ENCODE measurements around the gene ACSF2. TPM values are rescaled to one million over a fixed set of nuclear protein-coding genes. Genes with fewer than 3 reads are reported as not detected.

The ACSF2 gene
- total RNA-seq, 1 experiment from 2014 or later, result 17.2 TPM

DNA sequence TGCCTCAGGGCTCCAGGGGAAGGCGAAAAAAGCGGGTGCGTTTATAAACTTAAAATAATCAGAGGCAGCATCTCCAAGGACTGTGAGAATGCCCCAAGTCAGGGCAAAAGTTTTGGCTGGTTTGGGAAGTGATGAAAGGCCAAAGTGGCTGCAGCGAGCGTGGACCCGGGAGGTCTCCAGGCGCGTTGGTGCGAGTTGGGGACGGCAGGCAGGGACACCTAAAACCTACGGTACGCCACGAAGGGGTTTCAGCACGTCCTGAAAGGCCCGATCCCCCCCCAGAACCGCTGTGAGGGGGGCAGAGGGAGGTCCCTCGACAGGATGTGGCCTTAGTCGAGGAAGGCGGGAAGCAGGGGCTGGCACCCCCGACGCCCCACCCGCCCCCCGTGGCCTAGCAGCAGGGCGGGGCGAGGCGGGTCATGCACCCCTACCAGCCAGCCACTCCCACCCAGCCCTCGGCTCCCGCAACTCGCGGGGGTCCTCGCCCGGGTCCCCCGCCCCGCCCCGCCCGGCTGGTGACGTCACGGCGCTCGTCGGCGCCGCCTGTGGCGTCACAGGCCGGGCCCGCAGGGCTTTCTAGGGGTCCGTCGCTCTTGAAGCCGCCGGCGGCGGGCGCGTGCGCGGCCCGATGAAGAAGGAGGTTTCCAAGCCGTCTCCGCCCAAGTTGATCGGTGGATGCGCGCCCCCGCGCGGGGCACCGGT is 82.0 kb downstream of the ACSF2 start, which contains the start of gene MYCBPAP:
MYCBPAP (plus strand) TSS at position 569 of the 702 bp plus-strand sequence. CDS start 236 bp downstream, outside the sequence.
- in situ Hi-C loops (cut with HindIII; ENCODE audit: low pct_unique_long_range_greater_than_20kb, low sequenced_read_pairs), result no loop called here
- Histone ChIP-seq H3K36me3 (ENCODE audit: control insufficient read depth, insufficient read depth, low read length) (no peaks in the 10 kb centered on the region), H3K9me3 (ENCODE audit: control insufficient read depth, insufficient read depth, low read depth, low read length) (no peaks in the 10 kb centered on the region), H3K27ac (ENCODE audit: low read length) (peak within 1 kb of the TSS; percentile 88), H3K4me3 (ENCODE audit: low read depth in 2 of 2, low read length in 2 of 2) (peak within 1 kb of the TSS; percentile 65 to 83), H3K4me1 (ENCODE audit: control insufficient read depth, insufficient read depth, low read length) (peaks cover 11% of the 10 kb centered on the region), H3K27me3 (ENCODE audit: control insufficient read depth, insufficient read depth, low read length) (no peaks in the 10 kb centered on the region)
- DNase-seq (ENCODE audit: low read depth, low spot score) (no peak), ATAC-seq (peak; percentile 88)
- intact Hi-C loops (cut with micrococcal nuclease; ENCODE audit: unreplicated experiment), result no loop called here
- ChIA-PET POLR2A (no interaction called here), CTCF (no interaction called here)
- BruUV-seq (replicated peaks), result no TSS peak
- TF ChIP-seq POLR2AphosphoS5 (IDR thresholded peaks at IDR 0.05; ENCODE audit: low read depth, low read length), result no peak
- TF ChIP-seq, protein P1, sequence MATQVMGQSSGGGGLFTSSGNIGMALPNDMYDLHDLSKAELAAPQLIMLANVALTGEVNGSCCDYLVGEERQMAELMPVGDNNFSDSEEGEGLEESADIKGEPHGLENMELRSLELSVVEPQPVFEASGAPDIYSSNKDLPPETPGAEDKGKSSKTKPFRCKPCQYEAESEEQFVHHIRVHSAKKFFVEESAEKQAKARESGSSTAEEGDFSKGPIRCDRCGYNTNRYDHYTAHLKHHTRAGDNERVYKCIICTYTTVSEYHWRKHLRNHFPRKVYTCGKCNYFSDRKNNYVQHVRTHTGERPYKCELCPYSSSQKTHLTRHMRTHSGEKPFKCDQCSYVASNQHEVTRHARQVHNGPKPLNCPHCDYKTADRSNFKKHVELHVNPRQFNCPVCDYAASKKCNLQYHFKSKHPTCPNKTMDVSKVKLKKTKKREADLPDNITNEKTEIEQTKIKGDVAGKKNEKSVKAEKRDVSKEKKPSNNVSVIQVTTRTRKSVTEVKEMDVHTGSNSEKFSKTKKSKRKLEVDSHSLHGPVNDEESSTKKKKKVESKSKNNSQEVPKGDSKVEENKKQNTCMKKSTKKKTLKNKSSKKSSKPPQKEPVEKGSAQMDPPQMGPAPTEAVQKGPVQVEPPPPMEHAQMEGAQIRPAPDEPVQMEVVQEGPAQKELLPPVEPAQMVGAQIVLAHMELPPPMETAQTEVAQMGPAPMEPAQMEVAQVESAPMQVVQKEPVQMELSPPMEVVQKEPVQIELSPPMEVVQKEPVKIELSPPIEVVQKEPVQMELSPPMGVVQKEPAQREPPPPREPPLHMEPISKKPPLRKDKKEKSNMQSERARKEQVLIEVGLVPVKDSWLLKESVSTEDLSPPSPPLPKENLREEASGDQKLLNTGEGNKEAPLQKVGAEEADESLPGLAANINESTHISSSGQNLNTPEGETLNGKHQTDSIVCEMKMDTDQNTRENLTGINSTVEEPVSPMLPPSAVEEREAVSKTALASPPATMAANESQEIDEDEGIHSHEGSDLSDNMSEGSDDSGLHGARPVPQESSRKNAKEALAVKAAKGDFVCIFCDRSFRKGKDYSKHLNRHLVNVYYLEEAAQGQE (IDR thresholded peaks at IDR 0.05; ENCODE audit: insufficient read depth in 1 of 2, low read depth in 2 of 2, low read length in 1 of 2), result no peak
- peak; percentile 74 for TF ChIP-seq TCF7L2 (IDR thresholded peaks at IDR 0.05; ENCODE audit: low read depth, low read length)
- TF ChIP-seq, protein P2, sequence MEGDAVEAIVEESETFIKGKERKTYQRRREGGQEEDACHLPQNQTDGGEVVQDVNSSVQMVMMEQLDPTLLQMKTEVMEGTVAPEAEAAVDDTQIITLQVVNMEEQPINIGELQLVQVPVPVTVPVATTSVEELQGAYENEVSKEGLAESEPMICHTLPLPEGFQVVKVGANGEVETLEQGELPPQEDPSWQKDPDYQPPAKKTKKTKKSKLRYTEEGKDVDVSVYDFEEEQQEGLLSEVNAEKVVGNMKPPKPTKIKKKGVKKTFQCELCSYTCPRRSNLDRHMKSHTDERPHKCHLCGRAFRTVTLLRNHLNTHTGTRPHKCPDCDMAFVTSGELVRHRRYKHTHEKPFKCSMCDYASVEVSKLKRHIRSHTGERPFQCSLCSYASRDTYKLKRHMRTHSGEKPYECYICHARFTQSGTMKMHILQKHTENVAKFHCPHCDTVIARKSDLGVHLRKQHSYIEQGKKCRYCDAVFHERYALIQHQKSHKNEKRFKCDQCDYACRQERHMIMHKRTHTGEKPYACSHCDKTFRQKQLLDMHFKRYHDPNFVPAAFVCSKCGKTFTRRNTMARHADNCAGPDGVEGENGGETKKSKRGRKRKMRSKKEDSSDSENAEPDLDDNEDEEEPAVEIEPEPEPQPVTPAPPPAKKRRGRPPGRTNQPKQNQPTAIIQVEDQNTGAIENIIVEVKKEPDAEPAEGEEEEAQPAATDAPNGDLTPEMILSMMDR (IDR thresholded peaks at IDR 0.05), result no peak
- no peak for TF ChIP-seq SIN3A (IDR thresholded peaks at IDR 0.05; ENCODE audit: borderline replicate concordance, insufficient read depth, low read depth, low read length)

DNA sequence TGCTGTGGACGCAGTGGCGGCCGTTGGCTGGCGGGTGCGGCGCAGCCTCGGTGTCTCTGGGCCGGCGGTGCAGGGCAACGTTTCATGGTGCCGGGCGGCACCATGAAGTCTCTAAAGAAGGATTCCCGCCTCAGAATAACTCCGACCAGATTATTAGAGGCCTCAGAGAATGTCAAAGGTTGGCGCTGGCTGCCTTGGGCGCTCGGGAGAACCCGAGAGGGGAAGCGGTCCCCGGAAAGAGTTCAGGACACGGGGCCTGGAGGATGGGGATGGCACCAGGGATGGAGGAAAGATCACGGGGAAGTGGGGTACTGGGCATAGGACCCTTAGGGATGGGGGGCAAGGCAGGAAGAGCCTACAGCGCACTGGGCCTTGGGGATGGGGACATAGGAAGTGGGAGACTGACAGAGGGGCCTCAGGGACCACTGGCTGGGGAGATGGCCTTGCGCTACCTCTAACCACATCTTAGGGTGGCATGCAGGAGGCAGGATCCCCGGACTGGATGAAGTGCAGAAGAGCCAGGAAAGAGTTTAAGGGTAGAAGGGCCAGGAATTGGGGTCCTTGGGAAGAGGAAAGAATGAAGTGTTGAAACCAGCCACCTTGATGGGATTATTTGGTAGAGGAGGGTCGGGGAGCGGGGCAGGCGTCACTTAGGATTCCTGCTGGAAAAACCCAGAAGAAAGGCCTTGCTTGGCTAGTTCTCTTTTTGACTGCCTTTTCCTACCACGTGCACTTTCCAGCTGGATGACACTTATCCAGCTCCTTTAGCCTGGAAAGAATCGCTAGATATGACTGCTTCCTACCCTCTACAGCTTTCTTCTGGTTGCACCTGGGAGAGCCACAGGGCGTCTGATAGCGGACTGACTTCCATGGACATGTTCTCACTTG is 82.8 kb downstream of the ACSF2 start:
- Histone ChIP-seq H3K4me3 (ENCODE audit: low read depth in 2 of 2, low read length in 2 of 2) (peak overlapping the region; percentile 65 to 83), H3K27me3 (ENCODE audit: control insufficient read depth, insufficient read depth, low read length) (no peaks in the 10 kb centered on the region), H3K27ac (ENCODE audit: low read length) (peak overlapping the region; percentile 88), H3K36me3 (ENCODE audit: control insufficient read depth, insufficient read depth, low read length) (no peaks in the 10 kb centered on the region), H3K9me3 (ENCODE audit: control insufficient read depth, insufficient read depth, low read depth, low read length) (no peaks in the 10 kb centered on the region), H3K4me1 (ENCODE audit: control insufficient read depth, insufficient read depth, low read length) (peaks cover 11% of the 10 kb centered on the region)
- in situ Hi-C loops (cut with HindIII; ENCODE audit: low pct_unique_long_range_greater_than_20kb, low sequenced_read_pairs) (no loop called here), intact Hi-C loops (cut with micrococcal nuclease; ENCODE audit: unreplicated experiment) (no loop called here)
- ATAC-seq (peak; percentile 33), DNase-seq (ENCODE audit: low read depth, low spot score) (no peak)
- POLR2A ChIA-PET, result no interaction called here
- BruUV-seq (replicated peaks), result TSS peak; percentile 87
- TF ChIP-seq, protein P1 (IDR thresholded peaks at IDR 0.05; ENCODE audit: insufficient read depth in 1 of 2, low read depth in 2 of 2, low read length in 1 of 2), result no peak
- TF ChIP-seq, protein P2 (IDR thresholded peaks at IDR 0.05), result no peak
- TF ChIP-seq SIN3A (IDR thresholded peaks at IDR 0.05; ENCODE audit: borderline replicate concordance, insufficient read depth, low read depth, low read length) (0 out of 2 replicates have a peak, but pooled peaks have one; percentile 44), TCF7L2 (IDR thresholded peaks at IDR 0.05; ENCODE audit: low read depth, low read length) (no peak; the same call in none of the 2 replicates)
- CTCF ChIA-PET, result interaction anchor here (0.7 to 0.8 kb wide), 3 partner anchors 11 to 96 kb away, joined by 3 to 7 read pairs (median 4); no protein-coding TSS in a partner anchor

Data from Panc1 (cell line).